Erythroblast (primary cell): ENCODE measurements around the gene FAM163B.

ENCODE experiments used
- GATA1 ChIP-seq: IDR thresholded peaks from 2 replicates; pipeline ENCODE4 v1.6.1; 2011; ENCODE audit warnings: low read depth, mild to moderate bottlenecking, control low read depth, low read length, moderate library complexity
- POLR2A ChIP-seq: IDR thresholded peaks from 2 replicates; pipeline ENCODE4 v1.6.1; 2011; ENCODE audit warnings: mild to moderate bottlenecking, low read length

- no peak for TF ChIP-seq POLR2A
- TF ChIP-seq GATA1, result no peak
Measured at GRCh38 chr9:133621725-133622267, 12.6 kb upstream of the FAM163B start.
